ENCODE results near the gene HERPUD2.

- TF ChIP-seq CTCF (IDR thresholded peaks at IDR 0.05; ENCODE audit: low read depth, low read length, poor library complexity, severe bottlenecking) = no peak
- TF ChIP-seq EZH2phosphoT487 (IDR thresholded peaks at IDR 0.05; ENCODE audit: borderline replicate concordance, low read length) = no peak
These were observed 4.9 kb upstream of the HERPUD2 start for GRCh38 chr7:35699796-35700305.
